NCI-H526 treated with DMSO at 0.1 percent for 48 hours (cell line): ENCODE results near the gene DSC2.
"Not testable (repeated sequence)": the region's sequence is repeated elsewhere in the genome, so short reads cannot be mapped to it uniquely, and the experiment has no call there.

Experiments used
- DNase-seq: peaks from one replicate; lab custom pipeline; 2025; lab: John Stamatoyannopoulos, UW

Gene DSC2

GRCh38 chr18:31042406-31043181 lies 59.6 kb downstream of the DSC2 start, which contains the start of gene DSC3:
Gene DSC3, minus strand, starts transcription at chr18:31042742. Its CDS starts 82 bp downstream, at chr18:31042660.
- DNase-seq, result peak; percentile 16

GRCh38 chr18:31042084-31042405 lies 60.2 kb downstream of the DSC2 start:
- DNase-seq, result no peak

- DNase-seq, result no peak
Observed at GRCh38 chr18:31041271-31042083, 60.7 kb downstream of the DSC2 start.

- no peak for DNase-seq
Observed at GRCh38 chr18:31040686-31041270, 61.4 kb downstream of the DSC2 start.

GRCh38 chr18:31039426-31039825 lies 62.8 kb downstream of the DSC2 start:
- DNase-seq, result no peak

- DNase-seq, result not testable (repeated sequence)
Observed at GRCh38 chr18:31037686-31038085, 64.5 kb downstream of the DSC2 start.

GRCh38 chr18:31034541-31034940 lies 67.7 kb downstream of the DSC2 start:
- DNase-seq, result no peak

- no peak for DNase-seq
Observed at GRCh38 chr18:31030574-31031278, 71.5 kb downstream of the DSC2 start.

GRCh38 chr18:31015715-31016434 lies 86.3 kb downstream of the DSC2 start:
- no peak for DNase-seq

GRCh38 chr18:31011455-31011854 lies 90.8 kb downstream of the DSC2 start:
- DNase-seq, result not testable (repeated sequence)

- no peak for DNase-seq
Observed at GRCh38 chr18:31010601-31011000, 91.6 kb downstream of the DSC2 start.
